B cell (primary cell): ENCODE measurements around the gene MBOAT1.

Experiments used
- CTCF ChIP-seq: fragments of 200-600 bp; IDR thresholded peaks from one replicate; pipeline ENCODE4 v1.8.0; 2022; ENCODE audit warnings: antibody characterized with exemption, mild to moderate bottlenecking
- EZH2 ChIP-seq: IDR thresholded peaks from 2 replicates; pipeline ENCODE4 v1.6.1; 2012; ENCODE audit warnings: borderline replicate concordance, low read depth, mild to moderate bottlenecking, moderate library complexity, low read length; ENCODE audit not compliant: insufficient read depth, poor library complexity, severe bottlenecking

- TF ChIP-seq CTCF (no peak), EZH2 (no peak)
Observed at GRCh38 chr6:20197251-20197650, 15.0 kb downstream of the MBOAT1 start.
